Measurements from ENCODE around the gene PTPRE. TPM values are rescaled to one million over a fixed set of nuclear protein-coding genes. Genes with fewer than 3 reads are reported as not detected.

PTPRE gene
- total and polyA plus RNA-seq, 8 donors = 1.0 to 7.1 (median 2.1) TPM

- Histone ChIP-seq H3K27me3 (peaks cover 0 to 28% (median 4%) of the 10 kb centered on the region in 4 donors), H3K9me3 (no peaks in the 10 kb centered on the region), H3K4me1 (peaks cover 5 to 8% (median 6%) of the 10 kb centered on the region in 3 donors), H3K36me3 (no peaks in the 10 kb centered on the region), H3K27ac (no peak overlapping the region), H3K4me3 (no peak overlapping the region)
- FAIRE-seq (no peak), DNase-seq (no peak), ATAC-seq (no peak)
- WGBS, 2 donors = 92 to 95% methylated on average over 5 of the region's 5 CpGs
- intact Hi-C loops (cut with DNase I) = no loop called here
- TF ChIP-seq CTCF (IDR thresholded peaks at IDR 0.05) = no peak
Observed at GRCh38 chr10:128121750-128122412, 215.0 kb downstream of the PTPRE start.

GRCh38 chr10:128122931-128123330 lies 216.0 kb downstream of the PTPRE start:
- no peak overlapping the region for H3K4me3 ChIP-seq
- H3K9me3 ChIP-seq = no peaks in the 10 kb centered on the region
- peaks cover 0 to 28% (median 4%) of the 10 kb centered on the region in 4 donors for H3K27me3 ChIP-seq
- no peak for TF ChIP-seq CTCF (IDR thresholded peaks at IDR 0.05)
- peaks cover 5 to 8% (median 6%) of the 10 kb centered on the region in 3 donors for H3K4me1 ChIP-seq
- no peaks in the 10 kb centered on the region for H3K36me3 ChIP-seq
- H3K27ac ChIP-seq = no peak overlapping the region
- DNase-seq (no peak), FAIRE-seq (no peak), ATAC-seq (no peak)
- 92% methylated on average over 2 of the region's 2 CpGs for WGBS, 2 donors
- intact Hi-C loops (cut with DNase I) = no loop called here

GRCh38 chr10:128123846-128124245 lies 216.9 kb downstream of the PTPRE start:
- ATAC-seq = no peak
- no peak for FAIRE-seq
- Histone ChIP-seq H3K4me1 (peaks cover 5 to 8% (median 6%) of the 10 kb centered on the region in 3 donors), H3K36me3 (no peaks in the 10 kb centered on the region), H3K4me3 (no peak overlapping the region), H3K27me3 (peaks cover 0 to 28% (median 4%) of the 10 kb centered on the region in 4 donors), H3K9me3 (no peaks in the 10 kb centered on the region), H3K27ac (no peak overlapping the region)
- TF ChIP-seq CTCF (IDR thresholded peaks at IDR 0.05) = no peak
- intact Hi-C loops (cut with DNase I) = no loop called here
- DNase-seq = no peak

- intact Hi-C loops (cut with DNase I) = no loop called here
- peaks cover 5 to 8% (median 6%) of the 10 kb centered on the region in 3 donors for H3K4me1 ChIP-seq
- H3K36me3 ChIP-seq = no peaks in the 10 kb centered on the region
- DNase-seq (no peak), FAIRE-seq (no peak), ATAC-seq (no peak)
- H3K27ac ChIP-seq = no peak overlapping the region
- H3K9me3 ChIP-seq = no peaks in the 10 kb centered on the region
- WGBS, 2 donors = 38 to 47% methylated on average over 11 of the region's 11 CpGs
- peaks cover 0 to 28% (median 4%) of the 10 kb centered on the region in 4 donors for H3K27me3 ChIP-seq
- TF ChIP-seq CTCF (IDR thresholded peaks at IDR 0.05) = no peak
- peak overlapping the region in 1 of 4 donors; percentile 78 for H3K4me3 ChIP-seq
Observed at GRCh38 chr10:128124813-128125403, 218.0 kb downstream of the PTPRE start.

- Histone ChIP-seq H3K4me1 (peaks cover 5 to 8% (median 6%) of the 10 kb centered on the region in 3 donors), H3K27me3 (peaks cover 0 to 28% (median 4%) of the 10 kb centered on the region in 4 donors), H3K4me3 (peak overlapping the region; percentile 24 to 78 (median 42)), H3K9me3 (no peaks in the 10 kb centered on the region), H3K36me3 (no peaks in the 10 kb centered on the region), H3K27ac (no peak overlapping the region)
- TF ChIP-seq CTCF (IDR thresholded peaks at IDR 0.05) = no peak
- ATAC-seq (peak in 2 of 4 donors; percentile 15 to 19), DNase-seq (peak in 1 of 6 donors; percentile 60), FAIRE-seq (no peak)
- 2% methylated on average over 31 to 33 of the region's 33 CpGs for WGBS, 2 donors
- intact Hi-C loops (cut with DNase I) = no loop called here
Observed at GRCh38 chr10:128125416-128125943, 218.6 kb downstream of the PTPRE start.

All from pancreas (tissue), 10 donors.